Endothelial cell of umbilical vein (primary cell): ENCODE results near the gene MDFI. TPM values are rescaled to one million over a fixed set of nuclear protein-coding genes. Genes with fewer than 3 reads are reported as not detected.
A peak's percentile ranks its signal among the peaks of the same experiment; 100 is the strongest.

Experiments used
- BruUV-seq: library from RNA; stranded (reverse); fragments of 400-500 nt; replicated peaks from 2 replicates; lab custom pipeline; 2021; lab: Mats Ljungman, UMichigan
- CTCF ChIA-PET: fragments of 300-600, 350-600 bp; sonication (Branson Sonifier 250); formaldehyde crosslinking; loops from one replicate; lab custom pipeline; 2021; ENCODE audit warnings: antibody characterized with exemption, inconsistent platforms; lab: Charles Lee
- POLR2A ChIA-PET: fragments of 300-600, 350-600 bp; sonication (Branson Sonifier 250); formaldehyde crosslinking; loops from one replicate; lab custom pipeline; 2021; ENCODE audit warnings: antibody characterized with exemption, inconsistent platforms; lab: Charles Lee
- DNase-seq: peaks from one replicate; pipeline ENCODE4 v3.0.0-alpha.2; 2011; ENCODE audit warnings: low read depth, low spot score
- FAIRE-seq: peaks from 2 replicates; lab custom pipeline; 2011; peaks lifted over from hg19 to GRCh38; lab: Jason Lieb, UNC
- H2AFZ ChIP-seq: 2 replicates; pipeline ENCODE4 v1.6.0; 2012; ENCODE audit warnings: low read depth, low read length, control low read depth, inconsistent platforms
- H3K27ac ChIP-seq: 2 replicates; pipeline ENCODE4 v1.5.1; 2011; ENCODE audit warnings: low read depth, mild to moderate bottlenecking, control low read depth, low read length, moderate library complexity; ENCODE audit not compliant: insufficient read depth
- H3K27me3 ChIP-seq, 2 experiments: 2 replicates each; pipeline versions ENCODE4 v1.6.0 to v1.6.1; 2011; ENCODE audit warnings: low read length in 2 of 2, mixed read lengths in 1 of 2; ENCODE audit not compliant: control insufficient read depth in 2 of 2, insufficient read depth in 2 of 2
- H3K36me3 ChIP-seq, 2 experiments: 2 replicates in 1 of 2; 3 replicates in 1 of 2; pipeline ENCODE4 v1.5.1; 2011; ENCODE audit warnings: low read length in 2 of 2, mild to moderate bottlenecking in 1 of 2, moderate library complexity in 1 of 2; ENCODE audit not compliant: control insufficient read depth in 2 of 2, insufficient read depth in 2 of 2; ENCODE audit errors: extremely low read depth in 1 of 2
- H3K4me1 ChIP-seq: 3 replicates; pipeline ENCODE4 v1.5.1; 2011; ENCODE audit warnings: mild to moderate bottlenecking, low read length; ENCODE audit not compliant: control insufficient read depth, insufficient read depth; ENCODE audit errors: extremely low read depth
- H3K4me2 ChIP-seq: 2 replicates; pipeline ENCODE4 v1.6.1; 2011; ENCODE audit warnings: low read length, control low read depth, mixed read lengths; ENCODE audit not compliant: insufficient read depth
- H3K4me3 ChIP-seq, 3 experiments: fragments of 200-600 bp in 1 of 3; sonication (generic), shearing (Covaris generic) in 1 of 3; replicated peaks in 1 of 3; 2 replicates each; pipeline ENCODE4 v1.5.1; 2011 to 2016; ENCODE audit warnings: control low read depth in 3 of 3, low read length in 3 of 3, mild to moderate bottlenecking in 2 of 3, inconsistent platforms in 1 of 3, low read depth in 1 of 3, moderate library complexity in 1 of 3; ENCODE audit not compliant: insufficient read depth in 1 of 3
- H3K79me2 ChIP-seq: 2 replicates; pipeline ENCODE4 v1.6.0; 2012; ENCODE audit warnings: low read length, inconsistent platforms; ENCODE audit not compliant: control insufficient read depth, insufficient read depth
- H3K9ac ChIP-seq: replicated peaks from 2 replicates; pipeline ENCODE3; 2011; ENCODE audit warnings: low read length, control low read depth; ENCODE audit not compliant: insufficient read depth; ENCODE audit errors: extremely low read depth
- H3K9me1 ChIP-seq: replicated peaks from 3 replicates; pipeline ENCODE4 v1.6.0; 2011; ENCODE audit warnings: mild to moderate bottlenecking, low read length; ENCODE audit not compliant: control insufficient read depth, insufficient read depth; ENCODE audit errors: extremely low read depth
- H3K9me3 ChIP-seq: replicated peaks from 2 replicates; pipeline ENCODE4 v1.5.1; 2012; ENCODE audit warnings: low read length, inconsistent platforms; ENCODE audit not compliant: control insufficient read depth, insufficient read depth
- H4K20me1 ChIP-seq: replicated peaks from 2 replicates; pipeline ENCODE3; 2011; ENCODE audit warnings: mild to moderate bottlenecking, low read length; ENCODE audit not compliant: control insufficient read depth, insufficient read depth; ENCODE audit errors: extremely low read depth
- CTCF ChIP-seq, 2 donors: IDR thresholded peaks; 1 replicate in 1 of 2; 2 replicates in 1 of 2; pipeline ENCODE4 v1.5.1; 2011; ENCODE audit warnings: low read length in 2 of 2, mild to moderate bottlenecking in 2 of 2, moderate library complexity in 2 of 2, control low read depth in 1 of 2, inconsistent platforms in 1 of 2, low read depth in 1 of 2; ENCODE audit not compliant: insufficient read depth in 1 of 2; ENCODE audit errors: extremely low read depth in 1 of 2
- EZH2 ChIP-seq: IDR thresholded peaks from 2 replicates; pipeline ENCODE4 v1.6.1; 2012; ENCODE audit warnings: borderline replicate concordance, low read depth, mild to moderate bottlenecking, moderate library complexity, low read length, inconsistent platforms; ENCODE audit not compliant: severe bottlenecking
- FOS ChIP-seq: IDR thresholded peaks from 2 replicates; pipeline ENCODE4 v1.6.1; 2011; ENCODE audit warnings: mild to moderate bottlenecking, low read length, moderate library complexity, borderline replicate concordance; ENCODE audit not compliant: insufficient read depth
- GATA2 ChIP-seq: IDR thresholded peaks from 2 replicates; pipeline ENCODE4 v1.7.0; 2011; ENCODE audit warnings: low read depth, mild to moderate bottlenecking, moderate library complexity, mixed read lengths, low read length; ENCODE audit not compliant: insufficient read length, insufficient read depth
- JUN ChIP-seq: IDR thresholded peaks from 2 replicates; pipeline ENCODE4 v1.6.1; 2011; ENCODE audit warnings: borderline replicate concordance, low read depth; ENCODE audit not compliant: insufficient read length, insufficient read depth
- MAX ChIP-seq: IDR thresholded peaks from 2 replicates; pipeline ENCODE4 v1.6.1; 2011; ENCODE audit not compliant: insufficient read depth, insufficient read length
- MYC ChIP-seq: IDR thresholded peaks from one replicate; pipeline ENCODE4 v1.6.1; 2011; ENCODE audit warnings: mild to moderate bottlenecking, low read depth, low read length
- POLR2A ChIP-seq: IDR thresholded peaks from 2 replicates; pipeline ENCODE4 v1.6.1; 2012; ENCODE audit warnings: low read depth, mild to moderate bottlenecking, control low read depth, low read length
- POLR2AphosphoS5 ChIP-seq: IDR thresholded peaks from 2 replicates; pipeline ENCODE4 v1.6.1; 2012; ENCODE audit warnings: low read depth, mild to moderate bottlenecking, control low read depth, low read length, moderate library complexity; ENCODE audit not compliant: insufficient read depth
- dilution Hi-C: fragments of 300-500 bp; cut with MboI; formaldehyde crosslinking; loops from one replicate; pipeline ENCODE4 v1.15.0; 2019; ENCODE audit warnings: low sequenced_read_pairs; ENCODE audit not compliant: extremely low pct_ligation_motif_present
- intact Hi-C: fragments of 100-400 bp; cut with micrococcal nuclease; formaldehyde crosslinking; loops from one replicate; pipeline ENCODE4 v1.10.0; 2022
- polyA plus RNA-seq, 4 experiments: library from polyadenylated mRNA; depleted of rRNA in 3 of 4; stranded (reverse) in 3 of 4; unstranded in 1 of 4; fragments of >200 nt; gene quantifications; 2 replicates each; pipeline versions ENCODE4 v1.2.1 to v1.2.3, GENCODE V29; 2011 to 2012; ENCODE audit warnings: missing spikeins in 1 of 4
- total RNA-seq: library from RNA; stranded (reverse); gene quantifications from 2 replicates; pipeline ENCODE4 v1.2.3, GENCODE V29; 2021

The MDFI gene
- total and polyA plus RNA-seq, 2 donors (not counting 3 experiments of a cell fraction or from before 2014, with no cell fraction given), result 32.4 to 74.1 TPM

DNA sequence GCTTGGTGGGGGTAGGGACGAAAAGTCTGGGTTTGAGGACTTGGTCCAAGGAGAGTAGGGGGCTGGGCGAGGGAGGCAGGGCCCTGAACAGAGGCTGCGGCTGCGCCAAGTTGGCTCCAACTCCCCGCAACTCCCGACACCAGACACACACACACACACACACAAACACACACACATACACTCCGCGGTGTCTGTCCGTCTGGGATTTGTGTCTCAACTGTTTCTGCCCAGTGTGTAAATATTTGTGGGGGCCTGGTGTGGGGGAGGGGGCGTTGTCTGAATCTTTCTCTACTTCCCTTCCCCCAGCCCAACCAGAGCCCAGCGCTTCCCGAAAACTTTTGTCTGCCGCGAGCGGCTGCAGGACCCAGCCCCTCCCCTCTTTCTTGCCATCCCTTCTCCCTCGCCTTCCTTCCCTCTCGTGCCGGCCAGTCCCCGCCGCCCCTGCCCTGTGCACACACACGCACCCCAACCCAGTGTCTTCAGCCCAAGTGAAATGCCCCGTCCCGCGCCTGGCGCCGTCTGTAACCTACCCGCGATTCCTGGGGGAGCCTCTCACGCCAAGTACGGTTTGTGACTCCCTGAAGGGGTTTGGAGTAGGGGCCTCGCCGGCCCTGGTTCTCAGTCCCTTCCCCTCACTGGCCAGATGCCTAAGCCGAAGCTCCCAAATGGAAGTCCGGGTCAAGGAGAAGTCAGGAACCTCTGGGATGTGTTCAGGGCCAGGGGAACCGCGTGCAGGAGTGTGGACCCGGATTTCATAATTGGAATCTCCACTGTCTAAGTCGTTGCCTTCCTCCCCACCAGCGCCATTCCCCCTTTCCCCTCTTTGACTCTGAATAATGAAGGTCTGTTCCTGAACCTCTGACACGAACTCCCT is 904 bp downstream of the MDFI start:
- ChIA-PET POLR2A (no interaction called here), CTCF (interaction anchor here (1.0 to 2.4 kb wide), 5 partner anchors 14 to 44 kb away, joined by 3 to 7 read pairs (median 3); no protein-coding TSS in a partner anchor)
- BruUV-seq, result no TSS peak
- peak overlapping the region; percentile 59 for H3K4me2 ChIP-seq
- no peak overlapping the region for H3K9ac ChIP-seq
- peak; percentile 50 for FAIRE-seq
- no peaks in the 10 kb centered on the region for H3K27me3 ChIP-seq
- no peaks in the 10 kb centered on the region for H3K79me2 ChIP-seq
- no peak overlapping the region for H3K27ac ChIP-seq
- H2AFZ ChIP-seq, result peak overlapping the region; percentile 69
- no peaks in the 10 kb centered on the region for H3K9me1 ChIP-seq
- H3K4me3 ChIP-seq, result peak overlapping the region; percentile 27 to 66 (median 40)
- no peaks in the 10 kb centered on the region for H3K36me3 ChIP-seq
- H4K20me1 ChIP-seq, result no peaks in the 10 kb centered on the region
- dilution Hi-C loops (no loop called here), intact Hi-C loops (loop anchor here (1.0 to 2.0 kb wide), 2 partner anchors 16 to 36 kb away; no protein-coding TSS in a partner anchor)
- peaks cover 33% of the 10 kb centered on the region for H3K4me1 ChIP-seq
- TF ChIP-seq POLR2A, result peak; percentile 29
- no peak for TF ChIP-seq JUN
- DNase-seq, result no peak
- H3K9me3 ChIP-seq, result no peaks in the 10 kb centered on the region

DNA sequence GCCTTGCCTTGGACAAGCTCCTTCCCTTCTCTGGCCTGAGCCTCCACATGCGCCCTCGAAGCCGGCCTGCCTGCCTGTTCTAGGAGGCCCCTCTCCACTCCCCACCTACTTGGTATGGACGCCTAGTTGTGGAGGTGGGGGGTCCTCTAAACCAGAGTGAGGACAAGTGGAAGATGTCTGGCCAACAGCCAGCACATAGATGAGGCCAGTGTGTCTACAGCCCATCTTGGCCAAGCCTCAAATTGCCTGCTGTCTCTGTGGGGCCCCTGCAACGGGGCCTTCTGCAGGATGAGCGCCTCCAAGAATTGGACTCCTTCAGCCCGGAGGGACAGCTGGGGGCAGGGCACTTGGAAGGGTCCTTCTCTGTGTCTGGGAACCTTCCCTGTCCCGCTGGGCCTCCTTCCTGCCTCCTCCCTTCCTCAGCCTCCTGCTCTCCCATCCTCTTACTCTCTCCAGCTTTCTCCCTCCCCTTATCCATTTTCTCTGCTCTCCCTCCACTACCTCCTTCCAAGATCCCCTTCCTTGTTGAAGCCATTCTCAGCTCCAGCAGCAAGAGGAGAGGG is 1.6 kb downstream of the MDFI start:
- no peak overlapping the region for H3K4me2 ChIP-seq
- TF ChIP-seq GATA2, result no peak
- no peak for TF ChIP-seq POLR2A
- no peak for TF ChIP-seq EZH2
- no peak for TF ChIP-seq POLR2AphosphoS5
- no peak for TF ChIP-seq MAX
- no peak for TF ChIP-seq CTCF (IDR thresholded peaks at IDR 0.05; ENCODE audit: extremely low read depth in 1 of 2, insufficient read depth in 1 of 2, low read depth in 1 of 2, low read length in 2 of 2)
- no peak for TF ChIP-seq FOS
- TF ChIP-seq JUN, result no peak
- no peak for TF ChIP-seq MYC
- H3K36me3 ChIP-seq, result no peaks in the 10 kb centered on the region
- no peak overlapping the region for H3K4me3 ChIP-seq
- FAIRE-seq (peak; percentile 33), DNase-seq (no peak)
- peaks cover 25% of the 10 kb centered on the region for H3K4me1 ChIP-seq
- H3K27me3 ChIP-seq, result no peaks in the 10 kb centered on the region
- H3K9ac ChIP-seq, result no peak overlapping the region
- H2AFZ ChIP-seq, result no peak overlapping the region
- no peaks in the 10 kb centered on the region for H3K9me1 ChIP-seq
- intact Hi-C loops, result loop anchor here (2.0 kb wide), 1 partner anchor 15 kb away; no protein-coding TSS in a partner anchor
- no TSS peak for BruUV-seq
- H4K20me1 ChIP-seq, result no peaks in the 10 kb centered on the region
- H3K27ac ChIP-seq, result no peak overlapping the region
- ChIA-PET POLR2A (no interaction called here), CTCF (interaction anchor here (1.4 to 2.4 kb wide), 4 partner anchors 13 to 43 kb away, joined by 3 to 7 read pairs (median 4); no protein-coding TSS in a partner anchor)
- dilution Hi-C loops, result no loop called here
- H3K79me2 ChIP-seq, result no peaks in the 10 kb centered on the region
- no peaks in the 10 kb centered on the region for H3K9me3 ChIP-seq
